Ramos (cell line): ENCODE measurements around the gene MAML3.

Source experiments
- in situ Hi-C: fragments of 300-500 bp; cut with MboI; formaldehyde crosslinking; loops from one replicate; pipeline ENCODE4 v1.14.3; 2022; ENCODE audit warnings: low sequenced_read_pairs; ENCODE audit not compliant: unreplicated experiment

MAML3 gene

DNA sequence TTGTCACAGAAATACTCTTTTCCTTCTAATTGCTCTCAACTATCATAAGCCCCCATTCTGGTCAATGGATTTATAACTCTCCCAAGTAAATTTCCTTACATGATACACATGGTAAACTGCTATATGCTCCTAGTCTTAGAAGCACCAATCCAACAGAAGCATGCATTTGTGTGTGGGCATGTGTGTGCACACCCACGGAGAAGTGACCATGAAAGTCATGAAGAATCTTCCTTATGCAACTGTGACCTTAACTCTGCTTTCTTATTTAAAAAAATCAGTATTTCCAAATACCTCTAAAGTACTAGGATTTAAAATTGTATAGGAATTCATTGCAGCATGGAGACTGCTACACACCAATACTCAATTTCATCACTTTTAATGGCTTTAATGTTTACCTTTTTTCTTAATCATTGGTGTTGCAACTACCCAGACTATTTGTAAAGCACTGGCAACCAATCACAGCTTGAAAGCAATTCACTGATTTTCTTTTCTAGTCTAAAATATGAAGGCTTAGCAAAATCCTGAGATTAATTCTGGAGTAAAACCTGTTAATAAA is 47.6 kb downstream of the MAML3 start:
- in situ Hi-C loops, result no loop called here

DNA sequence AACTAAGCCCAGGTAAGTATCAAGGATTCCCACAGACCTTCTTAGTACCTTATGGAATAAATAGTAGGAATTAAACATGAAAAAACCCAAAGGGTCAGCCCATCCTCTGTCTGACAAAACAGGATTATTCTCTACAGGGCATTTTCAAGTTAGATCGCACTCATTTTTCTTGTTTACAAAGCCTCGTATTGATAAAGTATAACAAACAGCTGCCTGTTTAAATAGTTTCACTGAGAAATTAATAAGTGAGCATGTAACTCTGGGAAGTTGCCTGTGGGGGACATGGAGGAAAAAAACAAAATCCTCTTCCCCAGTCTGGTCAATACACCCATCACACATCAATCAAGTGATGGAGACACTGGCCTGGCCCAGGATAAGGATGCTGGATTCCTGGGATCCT is 48.5 kb downstream of the MAML3 start:
- in situ Hi-C loops, result no loop called here

- in situ Hi-C loops, result no loop called here
These were observed 50.3 kb downstream of the MAML3 start for GRCh38 chr4:140103676-140104075.

DNA sequence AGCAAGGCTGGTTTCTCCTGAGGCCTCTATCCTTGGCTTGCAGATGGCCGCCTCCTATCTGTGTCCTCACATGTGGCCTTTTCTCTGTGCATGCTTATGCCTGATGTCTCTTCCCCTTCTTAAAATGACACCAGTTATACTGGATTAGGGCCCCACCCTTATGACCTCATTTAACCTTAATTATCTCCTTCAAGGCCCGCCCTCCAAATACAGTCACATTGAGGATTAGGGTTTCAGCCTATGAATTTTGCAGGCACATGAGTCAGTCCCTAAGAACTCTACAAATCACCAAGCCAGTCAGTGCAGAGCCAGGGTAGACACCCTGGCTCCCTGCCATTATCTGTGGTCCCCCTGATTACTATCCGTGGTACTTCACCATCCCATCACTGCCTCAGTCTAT is 51.6 kb downstream of the MAML3 start:
- in situ Hi-C loops, result no loop called here

DNA sequence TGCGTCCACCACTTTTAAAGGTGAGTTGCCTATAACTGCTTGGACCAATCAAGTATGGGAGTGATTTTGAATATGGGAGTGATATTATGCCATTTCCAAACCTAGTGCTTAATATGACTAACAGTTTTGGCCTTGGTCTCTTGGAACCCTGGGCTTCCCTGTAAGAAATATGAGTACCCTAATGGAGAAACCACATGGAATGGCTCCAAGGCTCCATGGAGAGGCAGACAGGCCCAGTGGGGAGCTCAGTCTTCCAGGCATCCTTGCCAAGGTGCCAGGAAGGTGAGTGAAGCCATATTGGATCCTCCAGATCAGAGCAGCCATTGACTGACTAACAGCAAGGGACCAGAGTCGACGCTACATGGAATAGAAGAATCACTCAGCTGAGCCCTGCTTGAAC is 53.2 kb downstream of the MAML3 start:
- in situ Hi-C loops, result no loop called here

- in situ Hi-C loops, result no loop called here
These were observed 54.0 kb downstream of the MAML3 start for GRCh38 chr4:140099983-140100382.

DNA sequence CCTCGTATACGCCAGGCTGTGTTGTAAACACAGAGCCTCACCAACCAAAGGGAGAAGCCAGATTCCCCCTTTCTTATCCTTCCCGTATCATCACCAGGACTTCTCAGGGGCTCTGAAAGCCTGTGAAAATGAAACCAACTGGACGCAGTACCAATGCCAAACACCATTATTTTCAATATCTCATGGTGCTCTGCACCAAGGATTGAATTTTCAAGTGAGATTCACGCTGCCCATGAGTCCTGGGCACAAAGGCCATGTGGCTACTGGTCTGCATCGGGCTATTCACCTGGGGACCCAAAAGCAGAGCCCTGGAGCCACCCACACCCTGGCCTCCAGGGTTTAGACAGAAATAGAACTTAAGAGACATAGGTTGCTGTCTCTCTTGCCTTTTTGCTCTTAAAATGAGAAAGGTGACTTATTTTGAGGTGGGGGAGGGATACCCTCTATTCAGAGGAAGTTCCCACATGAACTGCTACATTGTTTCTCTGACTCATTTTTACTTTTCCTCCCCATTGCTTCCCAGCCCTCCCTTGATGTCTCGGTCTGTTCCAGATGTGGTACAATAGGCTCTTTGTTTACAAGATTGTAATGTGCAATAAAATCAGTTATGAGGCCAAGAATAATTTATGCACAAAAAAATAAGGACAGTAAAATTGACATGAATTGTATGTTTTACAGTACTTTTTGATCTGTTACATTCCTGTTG is 55.4 kb downstream of the MAML3 start:
- in situ Hi-C loops, result no loop called here

DNA sequence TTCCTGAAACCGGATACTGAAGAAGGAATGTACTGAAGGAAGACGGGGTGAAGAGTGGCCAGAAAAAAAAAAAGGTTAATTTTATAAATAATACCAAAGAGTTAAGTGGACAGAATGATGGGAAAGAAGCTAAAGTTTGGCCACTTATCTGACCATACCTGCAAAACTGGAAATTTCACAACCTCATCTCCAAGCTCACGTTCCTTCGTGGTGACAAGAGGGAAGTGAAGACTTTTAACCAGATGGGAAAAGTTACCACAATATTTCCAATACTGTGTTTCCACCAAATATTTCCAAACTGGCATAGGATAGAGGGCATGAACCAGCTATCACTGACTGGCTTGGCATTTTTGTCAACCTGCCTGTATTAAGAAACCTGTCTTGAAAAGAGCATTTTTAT is 56.4 kb downstream of the MAML3 start:
- in situ Hi-C loops, result no loop called here

DNA sequence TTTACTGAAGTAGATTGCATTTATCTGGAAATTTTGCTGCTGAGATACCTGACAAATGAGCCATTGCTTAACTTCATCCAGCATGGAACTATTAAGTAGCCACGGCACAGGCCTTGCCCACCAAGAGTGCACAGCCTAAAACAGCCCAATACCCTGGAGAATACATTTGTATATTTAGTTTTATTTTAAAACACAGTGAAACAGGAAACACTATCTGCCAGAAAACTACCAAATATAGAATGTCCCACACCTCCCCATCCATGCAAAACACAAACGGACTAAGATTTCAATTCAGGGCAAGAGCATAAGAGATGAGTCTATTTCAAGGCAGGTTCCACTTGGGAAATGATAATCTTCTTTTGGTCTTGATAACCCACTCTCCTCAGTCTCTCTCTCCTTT is 57.1 kb downstream of the MAML3 start:
- in situ Hi-C loops, result no loop called here

- in situ Hi-C loops, result no loop called here
These were observed 57.5 kb downstream of the MAML3 start for GRCh38 chr4:140096483-140096861.

DNA sequence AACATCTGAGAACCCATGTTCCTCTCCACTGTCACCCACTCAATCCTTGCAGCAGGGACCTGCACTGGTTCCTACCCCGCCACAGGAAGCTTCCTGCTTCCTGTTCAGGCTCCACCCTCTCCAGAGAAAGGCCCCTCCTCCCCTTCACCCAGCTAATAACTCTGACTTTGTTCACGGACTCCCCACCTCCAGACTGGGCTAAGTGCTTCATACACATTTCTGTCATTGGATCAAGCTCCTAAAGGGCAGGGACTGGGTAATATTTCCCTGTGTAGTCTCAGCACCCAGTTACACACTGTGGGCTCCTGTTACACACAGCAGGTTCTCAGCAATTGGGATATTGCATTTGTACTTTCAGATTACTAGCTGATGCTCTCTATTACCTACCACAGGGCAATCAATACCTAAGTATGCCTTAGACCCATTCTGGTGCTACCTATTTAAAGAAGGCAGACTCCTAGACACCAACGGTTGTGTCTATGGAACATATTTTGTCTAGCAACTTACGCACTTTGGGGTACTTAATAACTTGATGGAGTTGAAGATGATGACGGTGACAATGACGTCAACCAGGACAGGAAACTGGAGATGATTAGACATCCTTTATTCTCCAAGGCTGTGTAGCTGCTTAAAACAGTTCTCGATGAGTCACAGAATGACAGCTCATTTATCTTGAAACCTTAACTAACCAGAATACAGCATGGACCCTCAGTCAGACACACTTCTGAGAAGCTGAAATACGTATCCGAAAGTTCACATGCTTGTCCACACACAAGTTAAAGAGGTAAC is 58.1 kb downstream of the MAML3 start:
- in situ Hi-C loops, result no loop called here

GRCh38 chr4:140094438-140095420 is 59.3 kb downstream of the MAML3 start:
- in situ Hi-C loops, result no loop called here

DNA sequence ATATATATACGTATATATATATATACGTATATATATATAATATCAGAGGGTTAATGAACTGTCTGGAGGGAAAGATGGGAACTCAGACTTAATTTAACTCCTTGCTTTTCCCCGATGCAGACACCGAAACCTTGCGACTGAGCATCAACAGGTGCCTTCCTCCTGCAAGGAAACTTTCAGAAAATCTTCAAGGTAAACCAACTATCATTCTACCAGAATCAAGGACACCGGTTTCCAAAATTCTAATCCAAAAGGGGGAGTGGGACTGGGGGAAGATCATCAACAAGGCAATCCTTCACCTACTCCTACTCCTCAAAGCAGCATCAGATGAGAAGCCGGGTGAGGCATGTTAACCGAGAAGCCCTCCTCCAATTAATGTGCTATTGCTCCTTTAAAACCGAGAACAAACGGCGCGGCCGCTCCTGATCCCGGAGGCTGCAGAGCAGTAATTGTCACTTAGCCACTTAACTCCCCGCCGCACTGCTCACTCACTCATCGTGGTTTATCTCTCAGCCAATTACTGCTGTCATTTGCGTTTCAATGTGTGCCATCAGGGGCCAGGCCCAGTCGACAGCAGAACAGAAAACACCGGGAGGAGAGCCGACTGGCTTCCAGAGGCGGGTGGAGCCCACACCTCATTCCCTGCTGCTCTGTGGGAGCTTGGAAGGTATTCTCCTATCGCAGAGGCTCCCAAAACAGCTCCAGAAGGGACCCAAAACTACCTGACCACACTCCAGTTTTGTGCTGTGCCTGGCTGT is 61.7 kb downstream of the MAML3 start:
- in situ Hi-C loops, result no loop called here

GRCh38 chr4:140091305-140091704 is 62.7 kb downstream of the MAML3 start:
- in situ Hi-C loops, result no loop called here

DNA sequence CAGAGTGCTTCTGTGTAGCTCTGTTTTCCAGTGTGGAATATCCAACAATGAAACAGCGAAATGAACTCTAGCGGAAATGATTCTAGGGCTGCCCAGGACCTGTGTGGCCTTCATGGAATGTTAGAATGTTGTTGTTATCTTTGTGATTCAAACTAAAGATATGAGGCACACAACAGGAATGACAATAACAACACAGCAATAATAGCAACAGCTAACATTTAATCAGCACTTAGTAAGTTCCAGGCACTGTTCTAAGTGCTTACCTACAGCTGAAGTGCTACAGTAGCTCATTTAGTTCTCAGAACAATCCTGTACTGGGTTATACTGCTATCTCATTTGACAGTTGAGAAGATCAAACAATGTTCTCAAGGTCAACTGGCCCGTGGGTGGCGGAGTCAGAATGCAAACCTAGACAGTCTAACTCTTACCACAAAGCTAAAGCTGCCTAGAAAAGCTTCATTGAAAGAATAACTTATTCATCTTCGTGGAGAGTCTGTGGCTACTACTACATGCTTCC is 63.7 kb downstream of the MAML3 start:
- in situ Hi-C loops, result no loop called here

- in situ Hi-C loops, result no loop called here
These were observed 64.8 kb downstream of the MAML3 start for GRCh38 chr4:140089216-140089615.

- in situ Hi-C loops, result no loop called here
These were observed 65.5 kb downstream of the MAML3 start for GRCh38 chr4:140088323-140088967.

DNA sequence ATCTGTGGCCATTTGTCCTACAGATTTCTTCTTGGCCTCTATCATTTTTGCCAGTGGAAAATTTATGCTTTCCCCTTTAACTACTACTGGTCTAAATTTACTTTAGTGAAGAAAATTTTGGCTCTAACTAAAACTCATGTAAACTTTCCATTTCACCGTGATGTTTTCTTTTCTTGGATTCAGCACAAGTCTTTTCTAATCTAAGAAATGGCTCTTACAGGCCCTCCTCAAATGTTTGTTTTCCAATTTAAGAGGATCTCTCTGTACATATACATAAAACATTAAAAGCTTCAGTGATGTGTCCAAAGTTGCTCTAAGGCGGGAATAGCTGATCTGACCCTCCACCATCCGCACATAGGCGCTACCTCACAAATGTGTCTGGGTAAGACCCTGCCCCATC is 68.1 kb downstream of the MAML3 start:
- in situ Hi-C loops, result no loop called here

- in situ Hi-C loops, result no loop called here
These were observed 68.8 kb downstream of the MAML3 start for GRCh38 chr4:140085062-140085622.
